ENCODE measurements around the gene UMODL1. TPM values are rescaled to one million over a fixed set of nuclear protein-coding genes. Genes with fewer than 3 reads are reported as not detected.
"Not testable (repeated sequence)": the region's sequence is repeated elsewhere in the genome, so short reads cannot be mapped to it uniquely, and the experiment has no call there.

Gene UMODL1
- total RNA-seq, 1 experiment from 2014 or later: not detected

DNA sequence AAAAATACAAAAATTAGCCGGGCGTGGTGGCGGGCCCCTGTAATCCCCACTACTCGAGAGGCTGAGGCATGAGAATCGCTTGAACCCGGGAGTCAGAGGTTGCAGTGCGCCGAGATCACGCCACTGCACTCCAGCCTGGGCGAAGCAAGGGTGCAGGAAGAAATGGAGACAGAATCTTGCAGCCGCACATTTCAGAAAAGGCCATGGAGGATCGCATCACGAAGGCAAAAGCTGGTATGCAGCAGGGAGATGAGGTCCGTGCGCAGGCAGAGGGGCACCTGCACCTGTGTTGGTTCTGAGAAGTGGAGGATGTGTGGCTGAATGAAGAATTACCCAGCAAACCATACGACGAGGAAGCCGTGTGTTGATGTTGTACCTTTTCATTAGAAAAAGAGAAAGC lies 94.8 kb downstream of the UMODL1 start:
- in situ Hi-C loops (cut with HindIII; ENCODE audit: low sequenced_read_pairs): no loop called here
- DNase-seq (ENCODE audit: low spot score): no peak

GRCh38 chr21:42169758-42170157 lies 98.6 kb downstream of the UMODL1 start:
- in situ Hi-C loops (cut with HindIII; ENCODE audit: low sequenced_read_pairs): no loop called here
- DNase-seq (ENCODE audit: low spot score): no peak

DNA sequence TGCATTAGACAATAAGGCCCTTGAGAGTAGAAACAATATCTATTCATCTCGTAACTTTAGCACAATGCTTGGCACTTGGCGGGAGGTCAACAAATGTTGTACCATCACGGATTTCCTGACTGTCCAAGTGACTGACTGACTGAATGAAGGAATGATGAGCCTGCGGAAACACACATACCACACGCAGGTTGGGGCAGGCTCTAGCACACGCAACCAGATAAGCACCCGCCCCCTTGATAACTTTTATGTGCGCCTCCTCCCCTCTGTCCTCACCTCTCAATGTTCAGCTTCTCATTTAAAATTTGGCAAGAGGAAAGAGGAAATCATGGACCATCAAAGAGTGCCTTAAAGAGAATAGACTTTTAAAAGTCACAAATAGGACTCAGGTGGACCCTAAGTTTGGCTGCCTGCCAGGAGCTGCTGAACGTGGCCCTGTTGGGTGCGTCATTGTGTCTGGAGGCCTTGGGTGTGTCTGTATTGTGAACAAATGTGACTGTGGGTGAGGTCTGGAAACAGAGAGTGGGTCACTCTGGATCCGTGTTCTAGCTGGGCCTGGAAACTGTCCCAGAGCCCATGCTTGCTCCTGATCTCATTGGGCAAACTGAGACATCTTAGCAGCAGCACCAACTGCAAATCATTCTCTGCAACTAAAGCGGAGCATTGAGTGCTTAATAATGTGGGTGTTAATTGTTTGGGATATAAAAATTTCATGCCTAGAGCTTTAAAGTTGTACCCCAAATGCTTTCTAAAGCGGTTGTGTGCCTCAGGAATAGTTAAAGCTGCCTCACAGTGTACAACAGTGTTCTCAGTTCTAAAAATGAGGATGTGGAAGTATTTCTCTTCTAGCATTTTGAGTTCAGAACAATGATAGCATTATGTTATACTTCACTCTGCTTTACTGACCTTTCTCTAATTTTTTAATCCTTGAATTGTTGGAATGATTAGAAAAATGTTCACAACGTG lies 100.3 kb downstream of the UMODL1 start:
- in situ Hi-C loops (cut with HindIII; ENCODE audit: low sequenced_read_pairs): no loop called here

DNA sequence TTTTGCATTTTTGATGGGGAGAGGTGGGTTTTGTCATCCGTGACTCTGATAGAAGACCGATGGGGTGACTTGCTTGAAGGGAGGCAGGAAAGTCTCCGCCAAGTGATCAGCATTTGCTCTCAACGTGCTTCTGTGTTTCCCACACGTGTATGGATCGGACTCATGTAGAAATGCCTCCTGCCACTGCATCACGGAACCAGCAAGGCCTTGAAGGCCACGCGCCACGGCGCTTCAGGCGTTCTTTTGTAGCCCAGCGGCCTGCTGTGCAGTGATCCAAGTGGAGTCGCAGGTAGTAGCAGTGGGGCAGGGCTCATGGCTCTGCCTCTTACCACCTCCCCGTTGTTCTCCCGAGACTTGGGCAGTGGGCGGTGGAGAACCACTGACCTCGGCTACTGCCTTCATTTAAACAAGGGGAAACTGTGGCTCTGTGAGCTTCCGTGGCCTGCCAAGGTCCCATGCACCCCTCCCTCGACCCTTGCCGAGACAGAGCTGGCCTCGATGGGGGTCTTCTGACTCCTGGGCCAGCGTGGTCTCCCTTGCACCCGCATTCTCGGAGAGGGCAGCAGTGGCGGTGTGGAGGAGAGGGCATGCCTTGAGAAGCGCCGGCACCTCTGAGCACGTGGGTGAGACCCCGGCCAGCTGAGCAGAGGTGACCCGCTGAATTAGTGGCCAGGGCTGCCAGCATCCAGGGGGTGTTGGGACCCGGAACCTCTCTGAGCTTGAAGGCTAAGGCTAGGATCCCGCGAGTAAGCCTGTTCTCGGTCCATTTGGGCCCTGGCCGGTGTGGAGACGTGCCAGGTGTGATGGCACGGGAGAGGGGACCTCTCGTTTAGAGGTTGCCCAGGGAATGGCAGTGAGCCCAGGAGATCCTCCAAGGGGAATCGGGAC lies 101.7 kb downstream of the UMODL1 start:
- in situ Hi-C loops (cut with HindIII; ENCODE audit: low sequenced_read_pairs): no loop called here
- DNase-seq (ENCODE audit: low spot score): no peak

More for the DNA sequence above, 100.3 kb downstream of the UMODL1 start:
- DNase-seq (ENCODE audit: low spot score): no peak

GRCh38 chr21:42174173-42174572 lies 103.1 kb downstream of the UMODL1 start:
- no peak for DNase-seq (ENCODE audit: low spot score)
- in situ Hi-C loops (cut with HindIII; ENCODE audit: low sequenced_read_pairs): no loop called here

GRCh38 chr21:42175110-42175710 lies 104.1 kb downstream of the UMODL1 start:
- in situ Hi-C loops (cut with HindIII; ENCODE audit: low sequenced_read_pairs): no loop called here
- no peak for DNase-seq (ENCODE audit: low spot score)

DNA sequence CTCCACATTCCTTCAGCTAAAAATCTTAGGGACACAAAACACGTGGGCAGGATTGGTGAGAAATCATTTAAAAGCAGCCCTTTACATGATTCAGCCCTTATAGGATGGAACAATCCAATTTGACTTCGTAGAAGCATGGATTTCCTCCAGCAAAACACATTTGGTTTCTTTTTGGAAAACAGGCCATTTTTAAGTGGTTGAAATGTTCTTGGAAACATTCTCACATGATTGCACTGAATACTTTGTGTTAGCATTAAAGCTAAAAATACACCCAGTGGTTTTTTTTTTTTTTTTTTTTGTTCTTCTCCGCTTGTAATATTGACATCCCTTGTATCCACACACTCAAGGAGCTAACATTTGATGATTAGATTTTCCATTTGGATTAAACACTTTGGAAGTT lies 105.7 kb downstream of the UMODL1 start:
- in situ Hi-C loops (cut with HindIII; ENCODE audit: low sequenced_read_pairs): no loop called here
- DNase-seq (ENCODE audit: low spot score): no peak

- in situ Hi-C loops (cut with HindIII; ENCODE audit: low sequenced_read_pairs): no loop called here
These were observed 108.2 kb downstream of the UMODL1 start for GRCh38 chr21:42179316-42179715.

DNA sequence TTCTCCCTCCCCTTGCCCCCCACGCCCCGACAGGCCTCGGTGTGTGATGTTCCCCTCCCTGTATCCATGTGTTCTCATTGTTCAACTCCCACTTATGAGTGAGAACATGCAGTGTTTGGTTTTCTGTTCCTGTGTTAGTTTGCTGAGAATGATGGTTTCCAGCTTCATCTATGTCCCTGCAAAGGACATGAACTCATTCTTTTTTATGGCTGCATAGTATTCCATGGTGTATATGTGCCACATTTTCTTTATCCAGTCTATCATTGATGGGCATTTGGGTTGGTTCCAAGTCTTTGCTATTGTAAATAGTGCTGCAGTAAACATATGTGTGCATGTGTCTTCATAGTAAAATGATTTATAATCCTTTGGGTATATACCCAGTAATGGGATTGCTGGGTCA lies 108.9 kb downstream of the UMODL1 start:
- in situ Hi-C loops (cut with HindIII; ENCODE audit: low sequenced_read_pairs); DNase-seq (ENCODE audit: low spot score): not testable (repeated sequence)

More at GRCh38 chr21:42179316-42179715, 108.2 kb downstream of the UMODL1 start:
- DNase-seq (ENCODE audit: low spot score): no peak

DNA sequence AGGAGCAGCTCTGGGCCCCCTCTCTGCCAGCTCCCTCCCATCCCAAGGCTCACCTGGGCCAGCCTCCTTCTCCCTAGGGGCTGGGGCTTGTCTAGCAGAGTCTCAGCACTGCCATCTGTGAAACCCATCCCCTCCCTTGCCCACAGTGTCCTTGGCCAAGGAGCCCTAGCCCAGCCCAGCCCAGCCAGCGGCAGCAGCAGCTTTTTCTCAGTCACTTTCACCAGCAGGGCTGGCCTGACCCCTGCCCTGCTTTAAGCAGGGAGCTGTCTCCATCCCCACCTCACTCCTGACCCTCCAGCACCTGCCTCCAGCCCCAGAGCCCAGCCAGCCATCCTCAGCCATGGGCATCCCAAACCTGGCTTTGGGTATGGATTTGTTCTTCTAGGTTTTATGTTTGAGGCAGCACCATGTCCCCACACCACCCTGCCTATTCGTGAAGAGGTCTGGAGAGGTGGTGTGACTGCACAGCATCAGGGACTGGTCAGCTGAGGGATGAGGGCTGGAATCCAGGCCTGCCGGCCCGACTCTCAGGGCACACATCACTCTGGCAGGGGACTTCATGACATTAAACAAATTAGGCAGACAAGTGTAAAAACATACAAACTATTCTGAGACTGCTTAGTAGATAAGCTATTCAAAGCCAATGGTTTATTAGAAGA lies 111.7 kb downstream of the UMODL1 start:
- no peak for DNase-seq (ENCODE audit: low spot score)
- in situ Hi-C loops (cut with HindIII; ENCODE audit: low sequenced_read_pairs): no loop called here

- no peak for DNase-seq (ENCODE audit: low spot score)
- in situ Hi-C loops (cut with HindIII; ENCODE audit: low sequenced_read_pairs): no loop called here
These were observed 112.5 kb downstream of the UMODL1 start for GRCh38 chr21:42183374-42184266.

GRCh38 chr21:42186591-42186990 lies 115.5 kb downstream of the UMODL1 start:
- DNase-seq (ENCODE audit: low spot score): no peak
- in situ Hi-C loops (cut with HindIII; ENCODE audit: low sequenced_read_pairs): no loop called here

DNA sequence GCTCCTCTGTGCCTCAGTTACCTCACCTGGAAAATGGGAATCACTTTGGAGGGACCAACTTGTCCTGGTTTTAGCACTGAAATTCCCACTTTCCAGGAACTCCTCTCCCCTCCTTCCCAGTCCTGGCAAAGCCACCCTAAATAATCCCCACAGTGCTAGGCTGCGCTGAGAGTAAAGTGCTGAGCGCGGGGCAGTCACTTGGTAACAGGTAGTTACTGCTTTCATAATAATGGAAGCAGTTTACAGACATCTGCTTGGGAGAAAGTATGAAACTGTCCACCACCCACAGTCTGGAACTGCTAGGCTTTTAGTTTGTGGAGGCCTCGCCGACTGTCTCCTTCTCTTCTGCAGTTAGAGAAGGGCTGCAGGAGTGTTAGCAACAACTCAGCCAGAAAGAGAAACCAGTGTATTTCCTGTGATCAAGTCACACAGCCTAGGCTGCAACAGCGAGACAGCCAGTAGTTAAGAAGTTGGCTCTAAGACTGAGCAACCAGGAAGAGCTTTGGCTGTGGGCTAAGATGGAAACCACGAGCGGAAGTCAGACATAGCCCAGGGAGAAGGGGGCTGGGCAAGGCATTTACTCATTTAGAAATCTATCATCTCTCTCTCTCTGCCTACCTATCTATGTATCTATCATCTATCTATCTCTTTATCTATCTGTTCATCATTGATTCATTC lies 117.0 kb downstream of the UMODL1 start:
- in situ Hi-C loops (cut with HindIII; ENCODE audit: low sequenced_read_pairs): no loop called here
- no peak for DNase-seq (ENCODE audit: low spot score)

GRCh38 chr21:42188663-42189062 lies 117.5 kb downstream of the UMODL1 start:
- no peak for DNase-seq (ENCODE audit: low spot score)
- in situ Hi-C loops (cut with HindIII; ENCODE audit: low sequenced_read_pairs): no loop called here

DNA sequence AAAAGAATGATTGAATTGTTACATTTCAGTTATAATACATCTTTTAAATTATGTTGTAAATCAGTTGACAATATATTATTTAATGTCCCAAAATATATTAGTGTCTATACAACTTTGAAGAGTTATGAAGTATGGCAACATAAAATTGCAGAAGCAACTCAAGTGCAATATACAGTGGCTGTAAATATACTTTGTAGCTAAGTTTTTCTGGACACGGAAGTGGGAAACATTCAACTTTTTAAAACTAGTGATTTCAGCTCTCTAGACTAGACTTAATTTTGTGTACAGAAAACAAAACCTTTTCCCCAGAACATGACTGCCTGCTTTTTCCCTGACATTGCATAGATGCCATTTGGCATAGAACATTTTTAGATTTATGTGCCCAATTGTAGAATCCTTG lies 118.3 kb downstream of the UMODL1 start:
- no peak for DNase-seq (ENCODE audit: low spot score)
- in situ Hi-C loops (cut with HindIII; ENCODE audit: low sequenced_read_pairs): no loop called here

DNA sequence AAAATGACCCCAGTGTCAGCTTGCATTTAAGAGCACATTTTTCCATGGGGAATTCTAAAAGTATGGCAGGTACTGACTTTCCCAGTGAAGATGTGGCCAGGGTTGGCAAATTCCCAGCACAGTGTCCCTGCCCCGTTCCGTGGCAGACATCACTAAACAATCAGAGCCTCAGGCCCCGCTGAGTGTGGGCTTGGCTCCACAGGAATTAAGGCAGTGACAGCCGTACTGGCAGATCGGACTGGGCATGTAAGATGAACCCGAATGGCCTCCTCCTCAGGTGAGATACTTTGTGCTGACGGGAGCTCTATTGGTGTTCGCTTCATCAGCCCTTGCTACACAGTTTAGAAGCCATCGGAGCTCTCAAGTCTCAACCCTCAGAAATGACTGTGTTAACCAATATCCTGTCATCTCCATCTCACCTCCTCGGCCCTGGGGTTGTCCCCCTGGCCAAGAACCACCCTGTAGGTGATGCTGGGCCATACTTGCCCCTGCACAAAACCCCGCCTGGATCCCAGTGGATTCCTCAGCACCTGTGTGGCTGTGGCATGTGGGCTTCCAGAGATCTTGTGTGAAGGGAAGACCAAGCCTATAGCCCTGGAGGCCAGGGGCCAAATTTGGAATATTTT lies 118.9 kb downstream of the UMODL1 start:
- no peak for DNase-seq (ENCODE audit: low spot score)
- in situ Hi-C loops (cut with HindIII; ENCODE audit: low sequenced_read_pairs): no loop called here

DNA sequence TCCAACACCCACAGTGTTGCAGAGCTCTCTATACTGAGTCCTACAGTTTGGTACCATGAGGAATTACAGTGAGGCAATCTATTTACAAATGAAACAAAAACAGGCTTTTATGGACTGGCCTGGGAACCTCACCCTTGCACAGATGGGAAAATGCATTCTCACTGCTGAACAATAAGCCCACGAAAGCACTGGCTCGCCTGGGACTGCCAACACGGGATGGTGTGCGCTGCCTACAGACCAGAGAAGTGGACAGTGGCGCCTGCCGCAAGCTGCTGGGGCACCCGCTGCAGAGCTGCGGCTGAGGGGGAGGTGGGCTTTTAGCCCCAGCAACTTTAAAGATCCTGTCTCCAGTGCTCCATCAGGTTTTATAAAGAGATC lies 119.4 kb downstream of the UMODL1 start:
- in situ Hi-C loops (cut with HindIII; ENCODE audit: low sequenced_read_pairs): no loop called here
- DNase-seq (ENCODE audit: low spot score): no peak
